GM12878 (cell line): Measurements from ENCODE around the gene CCR5. TPM values are rescaled to one million over a fixed set of nuclear protein-coding genes. Genes with fewer than 3 reads are reported as not detected.

Experiments
- ATAC-seq: fragments of 200-7000 bp; cut with Tn5 transposase; 3 replicates; pipeline ENCODE4 v1.9.1; 2020; ENCODE audit warnings: mild to moderate bottlenecking, moderate library complexity
- BruUV-seq: library from RNA; stranded (reverse); fragments of 400-500 nt; replicated peaks from 2 replicates; lab custom pipeline; 2021; lab: Mats Ljungman, UMichigan
- CTCF ChIA-PET: fragments of 300-600 bp; sonication (Branson Sonifier 250); formaldehyde crosslinking; extraction: SDS; loops from one replicate; lab custom pipeline; 2021; ENCODE audit warnings: inconsistent platforms; lab: Yijun Ruan, JAX
- POLR2A ChIA-PET: fragments of 350-600 bp; formaldehyde crosslinking; extraction: SDS; loops from one replicate; lab custom pipeline; 2021; ENCODE audit warnings: inconsistent platforms; lab: Charles Lee
- RAD21 ChIA-PET: fragments of 300-600 bp; sonication (Branson Sonifier 250); formaldehyde crosslinking; loops from one replicate; lab custom pipeline; 2023; ENCODE audit warnings: antibody characterized with exemption; ENCODE audit not compliant: unreplicated experiment; lab: Charles Lee
- SMC1A ChIA-PET: fragments of 300-600 bp; sonication (Branson Sonifier 250); formaldehyde crosslinking; loops from one replicate; lab custom pipeline; 2023; ENCODE audit not compliant: unreplicated experiment, uncharacterized antibody; lab: Charles Lee
- DNase-seq: peaks from one replicate; pipeline ENCODE4 v3.0.0-alpha.2; 2011; ENCODE audit warnings: low read depth, low spot score
- FAIRE-seq: peaks from 3 replicates; lab custom pipeline; 2011; peaks lifted over from hg19 to GRCh38; lab: Jason Lieb, UNC
- H2AFZ ChIP-seq: 2 replicates; pipeline ENCODE4 v1.6.0; 2011; ENCODE audit warnings: low read depth, low read length, control low read depth; ENCODE audit not compliant: control insufficient read depth
- H3K27ac ChIP-seq: 2 replicates; pipeline ENCODE4 v1.5.1; 2011; ENCODE audit warnings: control low read depth; ENCODE audit not compliant: control insufficient read depth, insufficient read depth
- H3K27me3 ChIP-seq, 2 experiments: replicated peaks in 1 of 2; 2 replicates each; pipeline versions ENCODE4 v1.6.0 to v1.6.1; 2011; ENCODE audit warnings: low read length in 1 of 2; ENCODE audit not compliant: control insufficient read depth in 2 of 2, insufficient read depth in 2 of 2
- H3K36me3 ChIP-seq, 2 experiments: 2 replicates each; pipeline ENCODE4 v1.5.1; 2011; ENCODE audit warnings: low read length in 1 of 2; ENCODE audit not compliant: control insufficient read depth in 2 of 2, insufficient read depth in 2 of 2
- H3K4me1 ChIP-seq: 2 replicates; pipeline ENCODE4 v1.6.1; 2011; ENCODE audit warnings: mild to moderate bottlenecking, low read length, moderate library complexity, mixed read lengths; ENCODE audit not compliant: control insufficient read depth, insufficient read depth
- H3K4me2 ChIP-seq: 2 replicates; pipeline ENCODE4 v1.6.0; 2011; ENCODE audit warnings: control low read depth; ENCODE audit not compliant: control insufficient read depth, insufficient read depth
- H3K4me3 ChIP-seq: fragments of 200-600 bp; sonication (generic); 2 replicates; pipeline ENCODE4 v1.5.1; 2016
- H3K79me2 ChIP-seq: 2 replicates; pipeline ENCODE4 v1.6.0; 2011; ENCODE audit warnings: low read length; ENCODE audit not compliant: control insufficient read depth, insufficient read depth
- H3K9ac ChIP-seq: 2 replicates; pipeline ENCODE4 v1.8.0; 2011; ENCODE audit warnings: low read length, control low read depth, mixed read lengths; ENCODE audit not compliant: control insufficient read depth, insufficient read depth
- H3K9me3 ChIP-seq: replicated peaks from 3 replicates; pipeline ENCODE4 v1.5.1; 2011; ENCODE audit warnings: mild to moderate bottlenecking, low read length; ENCODE audit not compliant: control insufficient read depth, insufficient read depth
- H4K20me1 ChIP-seq: 2 replicates; pipeline ENCODE4 v1.6.0; 2011; ENCODE audit not compliant: control insufficient read depth, insufficient read depth
- BHLHE40 ChIP-seq, 2 experiments: fragments of 450-650 bp in 1 of 2; IDR thresholded peaks; 2 replicates each; pipeline ENCODE4 v1.6.1; 2011 to 2017; ENCODE audit warnings: low read depth in 2 of 2, borderline replicate concordance in 1 of 2, improper control_type of control experiment in 1 of 2, low read length in 1 of 2, mild to moderate bottlenecking in 1 of 2
- CHD4 ChIP-seq: fragments of 200-600 bp; sonication (generic); IDR thresholded peaks from 2 replicates; pipeline ENCODE4 v1.6.1; 2016; ENCODE audit warnings: mild to moderate bottlenecking
- IRF5 ChIP-seq: fragments of 450-650 bp; IDR thresholded peaks from 2 replicates; pipeline ENCODE4 v1.6.1; 2017; ENCODE audit warnings: borderline replicate concordance
- JUNB ChIP-seq: IDR thresholded peaks from 2 replicates; pipeline ENCODE4 v1.6.1; 2016; ENCODE audit warnings: antibody characterized with exemption, mild to moderate bottlenecking
- JUND ChIP-seq: IDR thresholded peaks from 2 replicates; pipeline ENCODE4 v1.6.1; 2012; ENCODE audit warnings: low read depth, mild to moderate bottlenecking, low read length, improper control_type of control experiment, moderate library complexity
- KLF5 ChIP-seq: fragments of 450-650 bp; IDR thresholded peaks from 2 replicates; pipeline ENCODE4 v1.6.1; 2014; ENCODE audit warnings: mild to moderate bottlenecking; ENCODE audit not compliant: partially characterized antibody
- PAX8 ChIP-seq: fragments of 450-650 bp; IDR thresholded peaks from 2 replicates; pipeline ENCODE4 v1.6.1; 2017; ENCODE audit warnings: mild to moderate bottlenecking, moderate library complexity
- PML ChIP-seq: IDR thresholded peaks from 2 replicates; pipeline ENCODE4 v1.6.1; 2012; ENCODE audit warnings: low read length, inconsistent platforms
- RAD21 ChIP-seq: IDR thresholded peaks from 2 replicates; pipeline ENCODE4 v1.6.1; 2011; ENCODE audit warnings: mild to moderate bottlenecking, low read depth, low read length, moderate library complexity; ENCODE audit not compliant: insufficient read depth
- RBBP5 ChIP-seq: fragments of 200-600 bp; sonication (generic); conservative IDR thresholded peaks from 2 replicates; pipeline ENCODE4 v1.6.1; 2016
- SKIL ChIP-seq: fragments of 450-650 bp; IDR thresholded peaks from 2 replicates; pipeline ENCODE4 v1.6.1; 2017; ENCODE audit warnings: mild to moderate bottlenecking, low read depth, inconsistent platforms; ENCODE audit not compliant: poor library complexity, severe bottlenecking
- SMARCA5 ChIP-seq: fragments of 450-650 bp; IDR thresholded peaks from 2 replicates; pipeline ENCODE4 v1.6.1; 2017; ENCODE audit warnings: mild to moderate bottlenecking
- SMC3 ChIP-seq: IDR thresholded peaks from 2 replicates; pipeline ENCODE4 v1.6.1; 2011; ENCODE audit warnings: low read length, improper control_type of control experiment, borderline replicate concordance
- WGBS: methylation state at CpG from one replicate; pipeline ENCODE4 v1.1.6; 2016; ENCODE audit warnings: low lambda C conversion rate; ENCODE audit not compliant: insufficient replicate concordance, insufficient coverage; ENCODE audit errors: missing lambda C conversion rate; 5-methylcytosine and 5-hydroxymethylcytosine counted together
- in situ Hi-C: fragments of 300-500 bp; cut with MboI; formaldehyde crosslinking; loops from 9 replicates; pipeline ENCODE4 v1.14.3; 2018; ENCODE audit warnings: mixed read lengths
- intact Hi-C: fragments of 100-400 bp; cut with micrococcal nuclease; formaldehyde crosslinking; loops from one replicate; pipeline ENCODE4 v1.14.2; 2022; ENCODE audit not compliant: unreplicated experiment
- polyA plus RNA-seq, 11 experiments: library from polyadenylated mRNA; depleted of rRNA in 4 of 11; unstranded in 6 of 11; stranded (reverse) in 5 of 11; fragments of >200 nt; fragmentation: Nextera tagmentation in 4 of 11; fragmentation: Illumina TruSeq in 1 of 11; extraction: Ambion mirVana in 4 of 11; extraction: Trizol in 1 of 11; gene quantifications; 1 replicate in 1 of 11; 2 replicates in 10 of 11; pipeline versions ENCODE4 v1.2.1 to v1.2.3, GENCODE V29; 2011 to 2016; ENCODE audit warnings: inconsistent platforms in 2 of 11, missing spikeins in 2 of 11, low read depth in 1 of 11
- total RNA-seq, 4 experiments: library from RNA; depleted of rRNA in 3 of 4; stranded (reverse); fragments of >200 nt in 3 of 4; fragmentation: Illumina TruSeq in 1 of 4; extraction: Trizol in 1 of 4; gene quantifications; 2 replicates each; pipeline versions ENCODE4 v1.2.1 to v1.2.3, GENCODE V29; 2013 to 2021

CCR5 gene
- total and polyA plus RNA-seq, 10 of the 15 experiments (the other 5 are each of a cell fraction or from before 2014, with no cell fraction given): 0.17 to 1.6 (median 0.82) TPM; not detected in 1

GRCh38 chr3:46397111-46397510 lies 26.4 kb downstream of the CCR5 start:
- CTCF ChIA-PET: interaction anchor here (1.6 kb wide), 1 partner anchor 28 kb away, joined by 3 read pairs; no protein-coding TSS in a partner anchor
- H3K4me3 ChIP-seq: no peak overlapping the region
- DNase-seq (no peak), ATAC-seq (no peak)
- in situ Hi-C loops (no loop called here), intact Hi-C loops (no loop called here)
- H2AFZ ChIP-seq: no peak overlapping the region
- SMC1A ChIA-PET: interaction anchor here (1.1 to 1.5 kb wide), 2 partner anchors 18 to 27 kb away, joined by 3 read pairs; no protein-coding TSS in a partner anchor
- 87% methylated on average over 7 of the region's 7 CpGs for WGBS
- no peaks in the 10 kb centered on the region; the same call in 1 of the 3 replicates for H3K9me3 ChIP-seq
- no peaks in the 10 kb centered on the region for H3K79me2 ChIP-seq
- no peaks in the 10 kb centered on the region; a peak in 1 of 4 replicates for H3K27me3 ChIP-seq
- H3K9ac ChIP-seq: no peak overlapping the region
- BruUV-seq: no TSS peak
- no peak for TF ChIP-seq SMC3
- TF ChIP-seq KLF5: no peak
- TF ChIP-seq RBBP5: no peak
- TF ChIP-seq JUNB: no peak
- no peak for TF ChIP-seq BHLHE40 (IDR thresholded peaks at IDR 0.05; ENCODE audit: borderline replicate concordance in 1 of 2, low read depth in 2 of 2, low read length in 1 of 2)
- no peak for TF ChIP-seq RAD21
- TF ChIP-seq IRF5: no peak
- TF ChIP-seq JUND: no peak
- TF ChIP-seq PML: no peak
- TF ChIP-seq SMARCA5: no peak
- no peak for TF ChIP-seq CHD4
- TF ChIP-seq SKIL: no peak
- TF ChIP-seq PAX8: no peak
- TF ChIP-seq, all 136 proteins: peak for 0
- no peaks in the 10 kb centered on the region for H3K36me3 ChIP-seq
- no peaks in the 10 kb centered on the region for H4K20me1 ChIP-seq
- FAIRE-seq: no peak
- H3K4me1 ChIP-seq: peaks cover 20% of the 10 kb centered on the region
- H3K27ac ChIP-seq: no peak overlapping the region
- ChIA-PET POLR2A (no interaction called here), RAD21 (no interaction called here)
- no peak overlapping the region for H3K4me2 ChIP-seq
